ENCODE results near the gene BRAT1. TPM values are rescaled to one million over a fixed set of nuclear protein-coding genes. Genes with fewer than 3 reads are reported as not detected.

The BRAT1 gene
- total and polyA plus RNA-seq, 2 experiments from 2014 or later = 32.5 to 76.8 TPM

- no peak for DNase-seq (ENCODE audit: low spot score)
- TF ChIP-seq STAT1 (IDR thresholded peaks at IDR 0.05; ENCODE audit: unreplicated experiment) = no peak
- no peak for TF ChIP-seq ZNF114 (CRISPR knock-in tag; IDR thresholded peaks at IDR 0.05)
- no peak for TF ChIP-seq EZH2phosphoT487 (IDR thresholded peaks at IDR 0.05; ENCODE audit: unreplicated experiment)
- TF ChIP-seq NANOG (IDR thresholded peaks at IDR 0.05; ENCODE audit: borderline replicate concordance) = no peak
- Histone ChIP-seq H3K79me2 (replicated peaks; ENCODE audit: insufficient read depth) (no peaks in the 10 kb centered on the region), H3F3A (replicated peaks; ENCODE audit: low read depth) (no peaks in the 10 kb centered on the region), H3K9me2 (ENCODE audit: insufficient read depth) (no peaks in the 10 kb centered on the region), H2AFZ (no peak overlapping the region), H3K4me1 (ENCODE audit: insufficient read depth) (peaks cover 13% of the 10 kb centered on the region; the same call in 1 of the 2 replicates), H3K27ac (ENCODE audit: low read depth) (no peak overlapping the region), H3K4me3 (no peak overlapping the region), H4K20me1 (replicated peaks; ENCODE audit: insufficient read depth) (no peaks in the 10 kb centered on the region), H3K36me3 (ENCODE audit: insufficient read depth) (no peaks in the 10 kb centered on the region), H3K4me2 (no peak overlapping the region), H3K27me3 (ENCODE audit: insufficient read depth) (no peaks in the 10 kb centered on the region)
- H3K4me1 Mint-ChIP-seq = peaks cover 44% of the 10 kb centered on the region
- H3K36me3 Mint-ChIP-seq (ENCODE audit: low read depth) = no peaks in the 10 kb centered on the region; the same call in 2 of the 3 replicates
- H3K4me3 Mint-ChIP-seq = no peak overlapping the region
- no peaks in the 10 kb centered on the region for H3K9me3 Mint-ChIP-seq
- H3K27ac Mint-ChIP-seq = no peak overlapping the region
- H3K27me3 Mint-ChIP-seq (ENCODE audit: insufficient read depth, low read depth, poor library complexity) = peaks cover 23% of the 10 kb centered on the region
- no peak; the same call in 2 of the 3 replicates for ATAC-seq
These were observed 57.6 kb downstream of the BRAT1 start for GRCh38 chr7:2497500-2498336.

GRCh38 chr7:2497065-2497464 is 58.3 kb downstream of the BRAT1 start:
- ATAC-seq = no peak
- Histone ChIP-seq H3K36me3 (ENCODE audit: insufficient read depth) (no peaks in the 10 kb centered on the region), H3F3A (replicated peaks; ENCODE audit: low read depth) (no peaks in the 10 kb centered on the region), H3K9me2 (ENCODE audit: insufficient read depth) (no peaks in the 10 kb centered on the region), H3K4me2 (no peak overlapping the region), H3K79me2 (replicated peaks; ENCODE audit: insufficient read depth) (no peaks in the 10 kb centered on the region), H3K4me3 (no peak overlapping the region), H2AFZ (no peak overlapping the region), H4K20me1 (replicated peaks; ENCODE audit: insufficient read depth) (no peaks in the 10 kb centered on the region), H3K4me1 (ENCODE audit: insufficient read depth) (peaks cover 13% of the 10 kb centered on the region; the same call in 1 of the 2 replicates), H3K27me3 (ENCODE audit: insufficient read depth) (no peaks in the 10 kb centered on the region), H3K27ac (ENCODE audit: low read depth) (no peak overlapping the region)
- H3K27me3 Mint-ChIP-seq (ENCODE audit: insufficient read depth, low read depth, poor library complexity) = peaks cover 23% of the 10 kb centered on the region
- TF ChIP-seq STAT1 (IDR thresholded peaks at IDR 0.05; ENCODE audit: unreplicated experiment) (no peak), POLR2AphosphoS5 (IDR thresholded peaks at IDR 0.05; ENCODE audit: low read depth) (no peak)
- H3K36me3 Mint-ChIP-seq (ENCODE audit: low read depth) = no peaks in the 10 kb centered on the region; the same call in 2 of the 3 replicates
- H3K9me3 Mint-ChIP-seq = peaks cover 1% of the 10 kb centered on the region; the same call in 1 of the 3 replicates
- DNase-seq (ENCODE audit: low spot score) = no peak
- H3K4me1 Mint-ChIP-seq = peaks cover 44% of the 10 kb centered on the region
- no peak overlapping the region for H3K27ac Mint-ChIP-seq
- H3K4me3 Mint-ChIP-seq = no peak overlapping the region

GRCh38 chr7:2496375-2496774 is 58.9 kb downstream of the BRAT1 start:
- H3K4me1 ChIP-seq (ENCODE audit: insufficient read depth) = peaks cover 13% of the 10 kb centered on the region; the same call in 1 of the 2 replicates

More at GRCh38 chr7:2496375-2496774, 58.9 kb downstream of the BRAT1 start:
- H3K27ac Mint-ChIP-seq = no peak overlapping the region
- ATAC-seq = no peak
- TF ChIP-seq STAT1 (IDR thresholded peaks at IDR 0.05; ENCODE audit: unreplicated experiment) = no peak
- no peak for TF ChIP-seq EZH2phosphoT487 (IDR thresholded peaks at IDR 0.05; ENCODE audit: unreplicated experiment)
- peaks cover 42% of the 10 kb centered on the region for H3K4me1 Mint-ChIP-seq
- H3K36me3 Mint-ChIP-seq (ENCODE audit: low read depth) = no peaks in the 10 kb centered on the region; the same call in 1 of the 3 replicates
- peaks cover 3% of the 10 kb centered on the region; the same call in 2 of the 3 replicates for H3K9me3 Mint-ChIP-seq
- Histone ChIP-seq H3F3A (replicated peaks; ENCODE audit: low read depth) (no peaks in the 10 kb centered on the region), H3K27ac (ENCODE audit: low read depth) (no peak overlapping the region), H3K27me3 (ENCODE audit: insufficient read depth) (no peaks in the 10 kb centered on the region), H4K20me1 (replicated peaks; ENCODE audit: insufficient read depth) (no peaks in the 10 kb centered on the region), H3K79me2 (replicated peaks; ENCODE audit: insufficient read depth) (no peaks in the 10 kb centered on the region), H3K36me3 (ENCODE audit: insufficient read depth) (no peaks in the 10 kb centered on the region), H2AFZ (peak overlapping the region; percentile 81; the same call in 1 of the 2 replicates), H3K9me2 (ENCODE audit: insufficient read depth) (no peaks in the 10 kb centered on the region), H3K4me2 (peak overlapping the region; percentile 26; the same call in 1 of the 2 replicates), H3K4me3 (no peak overlapping the region)
- peaks cover 23% of the 10 kb centered on the region for H3K27me3 Mint-ChIP-seq (ENCODE audit: insufficient read depth, low read depth, poor library complexity)
- H3K4me3 Mint-ChIP-seq = no peak overlapping the region
- no peak for DNase-seq (ENCODE audit: low spot score)
